Spleen (tissue), 7 donors: Measurements from ENCODE around the gene MYO9A.

Experiments used
- POLR2A ChIP-seq, 3 donors: fragments of 450-650 bp; IDR thresholded peaks; one replicate each; pipeline ENCODE4 v1.5.1; 2017; ENCODE audit warnings: antibody characterized with exemption in 3 of 3, mild to moderate bottlenecking in 1 of 3
- POLR2AphosphoS5 ChIP-seq, 3 donors: sonication (generic); formaldehyde crosslinking; IDR thresholded peaks; one replicate each; pipeline ENCODE4 v1.5.1; 2017; ENCODE audit warnings: antibody characterized with exemption in 3 of 3
- TF ChIP-seq, protein P1 (sequence below), 11 experiments: fragments of 200-600 bp in 7 of 11; fragments of 450-650 bp in 4 of 11; sonication (generic) in 4 of 11; IDR thresholded peaks in 8 of 11; conservative IDR thresholded peaks in 3 of 11; 1 replicate in 7 of 11; 2 replicates in 4 of 11; pipeline versions ENCODE4 v1.4.0 to v1.8.0; 2016 to 2021; ENCODE audit warnings: antibody characterized with exemption in 11 of 11, inconsistent platforms in 4 of 11, mild to moderate bottlenecking in 1 of 11
- donor health status: DM: no; HTN: no; CAD: no; lungs with moderate emphysema.
- donor health status: DM: no; HTN: no; CAD: no.
- donor health status: DM: no; HTN: no; CAD: no.

DNA sequence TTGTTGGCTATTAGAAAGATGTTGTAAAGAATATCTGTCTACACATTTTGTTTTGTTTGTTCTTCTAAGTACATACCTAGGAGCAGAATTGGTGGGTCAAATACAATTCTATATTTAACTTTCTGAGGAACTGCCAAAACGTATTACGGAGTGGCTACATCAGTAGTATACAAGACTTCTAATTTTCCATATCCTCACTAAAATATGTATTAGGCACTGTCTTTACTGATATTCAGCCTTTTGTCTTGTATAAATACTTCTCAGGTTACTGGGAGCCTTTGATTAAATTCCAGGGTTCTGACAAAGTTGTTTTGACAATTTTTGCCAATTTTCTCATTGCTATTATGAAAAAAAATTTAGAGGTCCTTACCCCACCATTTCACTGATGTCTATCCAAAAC lies 160.9 kb downstream of the MYO9A start:
- TF ChIP-seq, protein P1, sequence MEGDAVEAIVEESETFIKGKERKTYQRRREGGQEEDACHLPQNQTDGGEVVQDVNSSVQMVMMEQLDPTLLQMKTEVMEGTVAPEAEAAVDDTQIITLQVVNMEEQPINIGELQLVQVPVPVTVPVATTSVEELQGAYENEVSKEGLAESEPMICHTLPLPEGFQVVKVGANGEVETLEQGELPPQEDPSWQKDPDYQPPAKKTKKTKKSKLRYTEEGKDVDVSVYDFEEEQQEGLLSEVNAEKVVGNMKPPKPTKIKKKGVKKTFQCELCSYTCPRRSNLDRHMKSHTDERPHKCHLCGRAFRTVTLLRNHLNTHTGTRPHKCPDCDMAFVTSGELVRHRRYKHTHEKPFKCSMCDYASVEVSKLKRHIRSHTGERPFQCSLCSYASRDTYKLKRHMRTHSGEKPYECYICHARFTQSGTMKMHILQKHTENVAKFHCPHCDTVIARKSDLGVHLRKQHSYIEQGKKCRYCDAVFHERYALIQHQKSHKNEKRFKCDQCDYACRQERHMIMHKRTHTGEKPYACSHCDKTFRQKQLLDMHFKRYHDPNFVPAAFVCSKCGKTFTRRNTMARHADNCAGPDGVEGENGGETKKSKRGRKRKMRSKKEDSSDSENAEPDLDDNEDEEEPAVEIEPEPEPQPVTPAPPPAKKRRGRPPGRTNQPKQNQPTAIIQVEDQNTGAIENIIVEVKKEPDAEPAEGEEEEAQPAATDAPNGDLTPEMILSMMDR (IDR thresholded peaks at IDR 0.05 in 8 of 11, conservative IDR thresholded peaks at IDR 0.05 in 3 of 11), result no peak
- TF ChIP-seq POLR2A (IDR thresholded peaks at IDR 0.05), result no peak
- no peak for TF ChIP-seq POLR2AphosphoS5 (IDR thresholded peaks at IDR 0.05)
